ENCODE results near the gene SENP6. TPM values are rescaled to one million over a fixed set of nuclear protein-coding genes. Genes with fewer than 3 reads are reported as not detected.

The SENP6 gene
- total RNA-seq, 1 experiment from 2014 or later = 90.9 TPM

GRCh38 chr6:75735491-75736186, 134.0 kb downstream of the SENP6 start (continued):
- no peak for TF ChIP-seq PRDM15 (CRISPR knock-in tag; IDR thresholded peaks at IDR 0.05)
- no peak for TF ChIP-seq NR2C2 (CRISPR knock-in tag; IDR thresholded peaks at IDR 0.05)
- TF ChIP-seq PRRX2 (CRISPR knock-in tag; IDR thresholded peaks at IDR 0.05) = no peak
- no peak for TF ChIP-seq FOXP1 (CRISPR knock-in tag; IDR thresholded peaks at IDR 0.05; ENCODE audit: borderline replicate concordance)
- TF ChIP-seq MXD4 (CRISPR knock-in tag; IDR thresholded peaks at IDR 0.05; ENCODE audit: borderline replicate concordance) = no peak

DNA sequence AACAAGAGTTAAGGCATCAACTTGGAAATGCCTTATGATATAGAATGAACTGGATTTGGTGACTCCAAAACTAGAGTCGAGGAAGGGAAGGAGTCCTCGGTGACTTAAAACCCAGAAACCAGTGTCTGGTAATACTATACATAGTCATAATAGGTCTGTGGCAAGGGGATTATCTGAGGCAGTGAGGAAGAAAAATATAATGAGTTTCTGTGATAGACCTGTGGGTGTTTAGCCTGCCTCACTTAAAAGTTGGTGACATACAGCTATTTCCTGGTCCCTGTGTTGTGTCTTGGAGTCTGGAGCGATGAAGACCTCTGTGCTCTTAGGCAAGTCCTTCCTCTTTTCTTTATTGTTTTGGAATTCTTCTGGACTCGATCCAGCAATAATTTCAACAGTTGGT, 142.3 kb downstream of the SENP6 start:
- ChIA-PET CTCF (no interaction called here), POLR2A (no interaction called here)
- no peak for TF ChIP-seq TEAD1 (CRISPR knock-in tag; IDR thresholded peaks at IDR 0.05)
- no peak for TF ChIP-seq NFYB (CRISPR knock-in tag; conservative IDR thresholded peaks at IDR 0.05; ENCODE audit: low read depth)
- TF ChIP-seq MLX (CRISPR knock-in tag; IDR thresholded peaks at IDR 0.05) = no peak
- TF ChIP-seq ZNF138 (CRISPR knock-in tag; conservative IDR thresholded peaks at IDR 0.05) = no peak
- no peak for TF ChIP-seq GRHL2 (CRISPR knock-in tag; IDR thresholded peaks at IDR 0.05; ENCODE audit: insufficient replicate concordance, severe bottlenecking)
- TF ChIP-seq RORB (CRISPR knock-in tag; IDR thresholded peaks at IDR 0.05) = no peak
- no peak for TF ChIP-seq GTF2I (CRISPR knock-in tag; conservative IDR thresholded peaks at IDR 0.05)
- no peak for TF ChIP-seq ZNF671 (CRISPR knock-in tag; IDR thresholded peaks at IDR 0.05)
- TF ChIP-seq, protein P1, sequence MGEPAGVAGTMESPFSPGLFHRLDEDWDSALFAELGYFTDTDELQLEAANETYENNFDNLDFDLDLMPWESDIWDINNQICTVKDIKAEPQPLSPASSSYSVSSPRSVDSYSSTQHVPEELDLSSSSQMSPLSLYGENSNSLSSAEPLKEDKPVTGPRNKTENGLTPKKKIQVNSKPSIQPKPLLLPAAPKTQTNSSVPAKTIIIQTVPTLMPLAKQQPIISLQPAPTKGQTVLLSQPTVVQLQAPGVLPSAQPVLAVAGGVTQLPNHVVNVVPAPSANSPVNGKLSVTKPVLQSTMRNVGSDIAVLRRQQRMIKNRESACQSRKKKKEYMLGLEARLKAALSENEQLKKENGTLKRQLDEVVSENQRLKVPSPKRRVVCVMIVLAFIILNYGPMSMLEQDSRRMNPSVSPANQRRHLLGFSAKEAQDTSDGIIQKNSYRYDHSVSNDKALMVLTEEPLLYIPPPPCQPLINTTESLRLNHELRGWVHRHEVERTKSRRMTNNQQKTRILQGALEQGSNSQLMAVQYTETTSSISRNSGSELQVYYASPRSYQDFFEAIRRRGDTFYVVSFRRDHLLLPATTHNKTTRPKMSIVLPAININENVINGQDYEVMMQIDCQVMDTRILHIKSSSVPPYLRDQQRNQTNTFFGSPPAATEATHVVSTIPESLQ (CRISPR knock-in tag; IDR thresholded peaks at IDR 0.05) = no peak
- TF ChIP-seq FOXP1 (CRISPR knock-in tag; IDR thresholded peaks at IDR 0.05; ENCODE audit: borderline replicate concordance) = no peak
- TF ChIP-seq, protein P2, sequence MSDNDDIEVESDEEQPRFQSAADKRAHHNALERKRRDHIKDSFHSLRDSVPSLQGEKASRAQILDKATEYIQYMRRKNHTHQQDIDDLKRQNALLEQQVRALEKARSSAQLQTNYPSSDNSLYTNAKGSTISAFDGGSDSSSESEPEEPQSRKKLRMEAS (CRISPR knock-in tag; IDR thresholded peaks at IDR 0.05) = no peak
- TF ChIP-seq ZNF532 (CRISPR knock-in tag; IDR thresholded peaks at IDR 0.05; ENCODE audit: borderline replicate concordance) = no peak
- TF ChIP-seq E2F1 (CRISPR knock-in tag; IDR thresholded peaks at IDR 0.05) = no peak
- no peak for TF ChIP-seq ATF1 (CRISPR knock-in tag; IDR thresholded peaks at IDR 0.05)
- TF ChIP-seq SMAD4 (CRISPR knock-in tag; IDR thresholded peaks at IDR 0.05) = no peak
- Mint-ChIP-seq H3K4me1 (peaks cover 9% of the 10 kb centered on the region), H3K27ac (no peak overlapping the region), H3K36me3 (no peaks in the 10 kb centered on the region), H3K9me3 (no peaks in the 10 kb centered on the region), H3K4me3 (no peak overlapping the region), H3K27me3 (ENCODE audit: low read depth) (peaks cover 9% of the 10 kb centered on the region)
- no peak for DNase-seq (ENCODE audit: low spot score)
- ATAC-seq = no peak

Measured in WTC11 (cell line).